T follicular helper cell (primary cell): Measurements from ENCODE around the gene MRPS25.

Source experiments
- DNase-seq: peaks from one replicate; pipeline ENCODE4 v3.0.0-alpha.2; 2020; ENCODE audit warnings: low read depth

MRPS25 gene

DNA sequence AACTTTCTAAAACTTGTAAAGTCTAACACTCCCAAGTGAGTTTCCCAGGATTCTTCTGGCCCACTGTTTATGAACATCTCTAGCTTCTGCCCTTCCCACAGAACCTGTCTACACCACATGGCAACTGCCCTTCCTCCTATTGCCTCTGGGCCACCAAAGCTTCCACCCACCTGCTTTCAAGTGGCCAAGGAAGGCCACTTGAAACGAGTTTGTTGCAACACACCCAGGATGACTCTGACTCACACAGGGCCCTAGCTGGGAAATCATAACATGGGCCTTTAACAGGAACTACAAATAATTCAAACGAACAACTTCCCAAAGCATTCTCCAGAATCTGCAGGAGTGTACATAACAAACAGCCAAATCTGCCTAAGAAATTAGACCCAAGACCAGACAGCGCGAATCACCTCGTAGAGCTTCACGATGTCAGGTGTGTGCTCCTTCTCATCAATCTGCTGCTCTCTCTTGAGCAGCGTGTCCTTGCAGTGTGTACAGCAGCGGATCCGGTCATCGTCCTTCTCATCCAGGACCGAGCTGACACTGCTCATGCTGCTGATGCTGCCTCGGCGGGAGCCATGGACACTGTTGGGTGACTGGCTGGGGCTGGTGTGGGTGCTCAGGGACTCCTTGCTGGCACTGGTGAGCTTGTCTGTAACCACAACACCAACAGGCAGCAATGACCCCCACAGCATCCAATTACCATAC, 17.0 kb upstream of the MRPS25 start:
- DNase-seq: no peak

DNA sequence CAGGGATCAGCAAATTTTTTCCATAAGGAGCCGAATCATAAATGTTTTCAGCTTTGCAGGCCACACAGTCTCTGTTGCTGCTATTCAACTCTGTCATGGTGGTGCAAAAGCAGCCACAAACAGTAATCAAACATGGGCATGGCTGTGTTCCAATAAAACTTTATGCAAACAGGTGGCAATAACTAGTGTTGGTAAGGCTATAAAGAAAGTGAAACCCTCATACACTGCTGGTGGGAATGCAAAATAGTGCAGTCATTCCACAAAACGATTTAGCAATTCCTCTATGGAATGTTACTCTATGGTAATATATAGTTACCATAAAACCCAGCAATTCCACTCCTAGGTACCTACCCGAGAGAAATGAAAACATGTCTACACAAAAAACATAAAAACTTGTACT, 14.0 kb upstream of the MRPS25 start:
- no peak for DNase-seq

DNA sequence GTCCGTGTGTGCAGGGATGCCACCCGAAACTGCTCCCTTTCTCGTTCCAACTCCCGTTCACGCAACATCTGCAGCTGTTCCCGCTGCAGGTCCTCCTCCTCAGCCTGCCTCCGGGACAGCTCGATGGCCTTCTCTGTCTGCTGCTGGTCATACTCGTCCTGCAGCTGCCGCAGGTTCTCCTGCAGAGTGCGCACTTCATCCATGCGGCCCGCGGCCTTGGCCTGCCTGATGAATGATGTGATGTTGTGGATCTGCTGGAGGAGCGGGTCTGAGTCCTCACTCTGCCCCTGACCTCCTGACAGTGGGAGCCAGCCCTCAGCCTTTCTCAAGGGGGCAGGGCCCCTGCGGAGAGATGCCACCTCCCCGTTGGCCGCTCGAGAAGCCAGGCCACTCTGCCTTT, 9.4 kb upstream of the MRPS25 start:
- no peak for DNase-seq

DNA sequence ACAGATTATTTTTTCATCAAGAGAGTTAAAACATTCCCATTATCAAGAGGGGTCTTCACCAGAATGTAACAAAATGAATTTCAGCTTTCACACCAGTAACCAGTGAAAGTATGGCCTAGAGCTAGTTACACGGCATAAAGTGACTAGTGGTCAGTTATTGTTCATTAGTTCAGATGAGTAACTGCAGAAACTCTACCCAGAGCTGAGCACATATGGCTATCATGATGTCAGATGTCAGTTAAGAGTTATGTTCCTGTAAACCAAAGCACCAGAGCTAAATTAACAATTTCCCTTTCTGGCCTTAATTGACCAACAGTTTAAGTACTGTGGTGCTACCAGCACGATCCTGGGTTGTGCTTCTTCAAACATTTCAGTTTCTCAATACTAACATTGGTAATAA, 6.6 kb upstream of the MRPS25 start:
- no peak for DNase-seq

DNA sequence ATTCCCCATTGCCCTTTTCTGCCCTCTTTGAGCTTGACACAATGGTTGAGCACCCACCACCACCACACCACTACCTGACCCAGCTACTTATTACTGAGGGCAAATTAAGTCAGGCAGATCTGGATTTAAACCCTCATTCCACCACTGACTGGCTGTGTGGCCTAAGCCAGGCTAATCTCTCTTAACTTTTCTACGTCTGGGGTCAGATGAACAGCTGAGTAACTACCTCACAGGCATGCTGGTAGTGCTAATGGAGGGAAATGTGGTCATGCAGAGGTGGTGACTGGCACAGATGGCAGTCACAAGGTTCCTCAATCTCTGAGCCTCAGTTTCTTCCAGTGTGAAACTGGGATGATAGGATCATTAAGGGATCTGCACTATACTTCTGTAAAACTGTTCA, 4.3 kb upstream of the MRPS25 start:
- DNase-seq: no peak

DNA sequence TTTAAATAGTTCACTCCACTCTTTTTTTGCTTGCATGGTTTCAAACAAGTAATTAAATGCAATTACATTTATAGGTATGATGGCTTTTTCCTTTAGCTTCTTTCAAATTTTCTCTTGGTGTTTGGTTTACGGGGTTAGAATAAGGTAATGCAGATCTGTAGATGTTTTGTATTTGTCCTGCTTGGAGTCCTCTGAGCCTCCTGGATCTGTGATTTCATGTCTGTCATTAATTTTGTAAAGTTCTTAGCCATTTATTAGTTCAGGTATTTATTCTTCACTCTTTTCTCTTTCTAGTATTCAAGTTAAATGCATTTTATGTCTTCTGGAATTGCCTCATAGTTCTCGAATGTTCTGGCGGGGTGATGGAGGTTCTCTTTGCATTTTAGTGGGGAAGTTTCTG, 1.4 kb upstream of the MRPS25 start:
- no peak for DNase-seq

DNA sequence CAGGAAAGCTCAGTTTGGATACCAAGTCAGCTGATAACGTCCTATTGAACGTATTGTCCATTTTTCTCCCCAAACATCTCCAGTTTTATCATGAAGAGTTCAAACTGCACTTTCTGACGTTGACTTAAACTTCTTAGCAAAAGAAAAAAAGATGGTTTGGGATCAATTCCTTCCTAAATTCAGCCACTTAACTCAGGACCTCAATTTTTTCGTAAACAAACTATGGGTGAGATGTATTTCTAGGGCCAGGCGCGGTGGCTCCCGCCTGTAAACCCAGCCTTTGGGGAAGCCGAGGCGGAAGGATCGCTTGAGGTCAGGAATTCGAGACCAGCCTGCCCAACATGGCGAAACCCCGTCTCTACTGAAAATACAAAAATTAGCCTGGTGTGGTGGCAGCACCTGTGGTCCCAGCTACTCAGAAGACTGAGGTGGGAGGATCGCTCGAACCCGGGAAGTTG, 464 bp upstream of the MRPS25 start:
- no peak for DNase-seq

DNA sequence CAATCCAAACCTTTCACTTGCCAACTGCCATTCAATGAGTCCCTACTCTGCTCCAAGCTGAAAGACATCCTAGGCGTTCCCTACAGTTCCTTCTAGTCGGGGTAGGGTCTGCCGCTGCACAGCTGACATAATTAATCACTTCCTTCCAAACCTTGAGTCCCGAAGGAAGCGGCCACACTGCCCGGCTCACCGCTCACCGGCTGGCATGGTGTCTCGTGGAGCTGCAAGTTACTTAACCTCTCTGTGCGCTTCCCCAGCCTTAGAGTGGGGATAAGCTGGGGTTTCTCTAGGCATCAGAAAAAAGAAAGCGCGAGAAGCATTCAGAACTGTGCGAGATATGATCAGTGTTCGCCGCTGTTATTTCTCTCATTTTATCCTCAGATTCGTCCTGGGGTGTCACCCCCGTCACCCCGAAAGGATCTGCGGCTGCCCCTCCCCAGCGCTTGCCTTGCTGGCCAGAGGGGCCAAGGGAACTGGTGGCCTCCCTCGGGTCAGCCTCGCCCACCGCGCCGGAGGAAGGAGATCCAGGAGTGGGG, 748 bp downstream of the MRPS25 start:
- DNase-seq: no peak

DNA sequence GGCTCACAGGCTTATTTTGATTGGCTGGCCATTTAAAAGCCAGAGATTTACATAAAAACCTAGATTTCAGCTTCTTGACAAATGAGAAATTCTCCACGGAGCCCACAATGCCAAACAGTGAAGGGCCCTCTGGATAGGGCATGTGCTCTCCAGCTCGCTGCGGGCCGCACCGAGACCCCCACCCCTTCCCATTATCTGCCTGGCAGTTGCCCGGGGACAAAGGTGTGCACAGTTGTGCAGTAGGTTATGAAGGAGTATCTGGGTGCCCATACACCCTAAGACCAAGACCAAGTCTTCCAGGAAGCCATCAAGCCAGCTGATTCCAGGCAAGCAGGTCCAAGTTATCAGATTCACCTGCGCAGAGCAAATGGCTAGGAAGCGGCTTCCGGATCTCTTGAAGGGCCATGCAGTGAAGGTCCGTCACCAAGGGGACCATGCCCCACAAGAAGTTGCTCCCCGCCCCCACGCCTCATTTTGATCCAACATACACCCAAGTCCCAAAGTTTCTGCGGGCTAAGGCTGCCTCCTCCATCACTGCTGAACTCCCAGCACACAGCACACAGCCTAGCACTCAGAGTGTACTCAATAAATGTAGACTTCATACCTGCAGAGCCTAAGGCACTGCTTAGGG, 1.3 kb downstream of the MRPS25 start:
- DNase-seq: no peak

DNA sequence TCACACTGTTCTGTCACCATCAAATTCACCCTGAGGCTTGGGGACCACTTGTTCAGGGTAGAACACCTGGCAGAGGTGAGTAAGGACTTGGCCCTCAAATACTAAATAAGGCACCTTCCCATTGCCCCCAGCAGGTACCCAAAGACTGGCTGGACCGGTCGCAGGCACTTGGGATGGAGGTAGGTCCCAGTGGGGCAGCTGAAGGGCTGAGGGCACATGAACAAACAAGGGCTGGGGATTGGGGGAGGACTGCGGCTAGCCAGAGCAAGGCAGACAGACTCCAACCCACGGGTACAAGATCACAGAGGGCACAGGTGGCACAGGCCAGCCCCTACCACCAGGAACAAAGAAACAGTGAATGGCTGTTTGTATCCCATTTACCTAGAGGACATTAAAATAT, 1.9 kb downstream of the MRPS25 start:
- DNase-seq: no peak

DNA sequence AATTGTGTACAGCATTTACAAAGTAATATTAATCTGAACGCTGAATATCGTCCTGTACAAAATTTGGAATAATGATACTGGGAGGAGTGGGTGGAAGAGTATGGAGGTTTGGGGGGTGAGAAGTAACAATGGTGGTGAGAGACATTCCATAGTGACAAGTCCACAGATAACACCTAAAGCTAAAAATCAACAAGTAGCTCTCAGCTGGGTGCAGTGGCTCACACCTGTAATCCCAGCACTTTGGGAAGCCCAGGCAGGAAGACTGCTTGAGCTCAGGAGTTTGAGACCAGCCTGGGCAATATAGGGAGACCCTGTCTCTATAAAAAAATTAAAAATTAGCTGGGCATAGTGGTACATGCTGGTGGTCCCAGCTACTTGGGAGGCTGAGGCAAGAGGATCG, 5.1 kb downstream of the MRPS25 start:
- no peak for DNase-seq

DNA sequence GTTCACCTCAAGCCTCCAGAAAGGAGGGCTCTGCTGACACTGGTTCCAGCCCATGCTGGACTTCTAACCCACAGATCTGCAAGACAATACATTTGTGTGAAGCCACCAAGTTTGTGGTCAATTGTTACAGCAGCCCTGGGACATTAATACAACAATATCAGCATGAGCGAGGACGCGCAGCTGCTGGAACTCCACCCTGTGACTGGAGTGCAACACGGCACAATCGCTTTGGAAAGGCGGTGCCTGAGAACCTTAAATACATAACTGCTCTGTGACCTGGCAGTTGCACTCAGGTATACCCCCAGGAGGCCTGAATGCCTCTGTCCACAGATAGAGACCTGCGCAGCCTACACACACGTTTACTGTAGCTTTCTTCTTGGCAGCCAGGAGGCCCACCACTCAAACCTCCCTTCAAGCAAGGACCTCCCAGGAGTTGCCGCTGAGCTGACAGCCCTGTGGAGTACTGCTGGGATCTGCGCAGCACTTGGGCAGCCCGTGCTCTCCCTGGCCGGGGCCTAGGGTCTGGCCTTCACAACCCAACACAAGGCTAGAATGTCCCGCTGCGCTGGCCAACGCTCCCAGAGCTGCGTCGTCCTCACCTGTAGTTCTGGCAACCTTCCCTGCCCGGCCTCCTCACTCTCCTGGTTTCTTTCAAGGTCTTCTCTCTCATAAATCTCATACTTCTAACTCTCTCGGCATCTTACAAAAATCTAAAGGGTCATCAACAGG, 8.3 kb downstream of the MRPS25 start:
- no peak for DNase-seq

DNA sequence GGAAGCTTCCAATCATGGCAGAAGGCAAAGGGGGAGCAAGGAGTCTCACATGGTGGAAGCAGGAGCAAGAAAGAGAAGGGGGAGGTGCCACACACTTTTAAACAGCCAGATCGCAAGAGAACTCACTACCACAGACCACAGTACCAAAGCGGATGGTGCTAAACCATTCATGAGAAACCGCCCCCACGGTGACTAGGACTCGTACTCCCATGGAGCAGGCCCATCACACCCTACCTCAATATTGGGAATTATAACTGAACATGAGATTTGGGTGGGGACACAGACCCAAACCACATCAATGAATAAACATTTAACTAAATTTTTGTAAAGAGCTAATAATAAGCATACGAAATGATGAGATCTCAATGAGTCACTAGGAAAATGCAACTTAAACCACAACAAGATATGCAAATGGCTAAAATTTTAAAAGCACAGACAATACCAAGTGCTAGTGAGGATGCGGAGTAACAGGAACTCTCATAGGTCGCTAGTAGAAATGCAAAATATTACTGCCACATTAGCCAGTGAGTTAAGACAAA, 10.0 kb downstream of the MRPS25 start:
- no peak for DNase-seq

DNA sequence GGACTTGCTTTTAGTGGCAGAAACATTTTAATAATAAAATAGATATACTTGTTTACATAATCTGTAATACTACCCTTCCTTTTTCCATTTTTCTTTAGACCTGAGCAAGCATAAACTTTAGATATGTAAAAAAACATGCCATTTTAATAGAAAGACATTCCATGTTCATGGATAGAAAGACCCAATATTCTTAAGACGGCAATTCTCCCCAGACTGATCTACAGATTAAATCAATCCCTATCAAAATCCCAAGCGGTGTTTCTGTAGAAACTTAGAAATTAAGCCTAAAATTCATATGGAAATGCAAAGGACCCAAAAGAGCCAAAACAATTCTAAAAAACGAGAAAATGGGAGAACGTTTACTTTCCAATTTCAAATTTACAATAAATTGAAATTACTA, 11.6 kb downstream of the MRPS25 start:
- no peak for DNase-seq

DNA sequence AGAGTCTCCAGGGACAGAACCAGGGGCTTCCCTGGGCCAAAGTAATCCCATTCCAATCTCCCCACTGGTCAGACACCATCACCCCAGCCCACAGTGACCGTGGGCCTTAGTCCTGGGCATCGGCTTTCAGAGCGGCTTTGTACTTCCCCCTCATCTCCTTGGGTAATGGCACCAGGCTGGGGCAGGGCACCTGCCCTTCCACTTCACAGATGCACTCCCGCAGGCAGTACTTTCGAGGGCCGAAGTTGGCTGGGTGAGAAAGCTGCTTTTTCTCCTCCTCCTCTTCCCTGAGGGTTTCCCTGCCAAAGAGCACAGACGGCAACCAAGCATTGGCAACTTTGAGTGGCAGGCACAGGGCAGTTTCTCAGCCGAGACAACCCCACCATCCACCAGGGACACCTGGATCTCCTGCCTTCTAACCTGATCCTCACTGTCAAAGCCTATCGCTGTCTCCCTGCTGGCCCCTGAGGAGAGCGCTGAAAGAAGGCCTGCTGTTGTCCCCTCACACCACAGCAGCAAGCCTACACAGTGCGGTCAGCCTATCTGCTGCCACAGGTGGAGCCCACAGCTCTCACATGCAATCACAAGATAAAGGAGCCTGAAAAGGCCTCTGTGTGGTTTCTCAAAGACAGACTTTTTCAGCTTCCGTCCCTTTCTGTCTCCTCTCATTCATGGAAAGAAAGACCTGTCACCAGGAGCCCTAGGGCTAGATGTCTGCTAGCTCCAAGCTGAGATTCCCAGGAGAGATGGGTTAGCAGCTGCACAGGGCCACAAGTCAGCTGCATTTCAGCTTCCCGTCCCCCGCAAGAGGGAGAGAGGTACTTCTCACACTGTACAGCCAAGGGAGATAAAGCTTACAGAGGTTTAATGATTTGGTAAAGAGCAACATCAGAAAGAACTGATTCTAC, 12.5 kb downstream of the MRPS25 start:
- no peak for DNase-seq

DNA sequence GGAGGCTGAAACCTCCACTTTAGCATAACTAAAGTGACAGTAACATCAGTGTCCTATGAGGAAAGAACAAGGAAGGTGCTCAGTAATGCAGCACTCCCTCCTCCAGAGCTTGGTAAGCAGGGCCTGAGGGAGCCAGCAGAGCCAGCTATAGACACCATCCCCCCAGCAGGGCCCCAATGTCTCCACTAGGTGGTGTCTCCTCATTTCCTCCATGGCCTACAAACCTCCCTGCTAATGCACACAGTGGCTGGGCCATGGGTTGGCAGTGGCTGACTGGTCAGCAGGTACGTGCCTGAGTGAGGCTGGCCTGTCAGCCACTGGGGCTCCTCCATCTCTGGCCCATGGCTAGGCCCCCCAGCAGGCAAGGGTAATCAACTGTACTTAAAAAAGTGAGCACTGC, 13.6 kb downstream of the MRPS25 start:
- peak; percentile 13 for DNase-seq

DNA sequence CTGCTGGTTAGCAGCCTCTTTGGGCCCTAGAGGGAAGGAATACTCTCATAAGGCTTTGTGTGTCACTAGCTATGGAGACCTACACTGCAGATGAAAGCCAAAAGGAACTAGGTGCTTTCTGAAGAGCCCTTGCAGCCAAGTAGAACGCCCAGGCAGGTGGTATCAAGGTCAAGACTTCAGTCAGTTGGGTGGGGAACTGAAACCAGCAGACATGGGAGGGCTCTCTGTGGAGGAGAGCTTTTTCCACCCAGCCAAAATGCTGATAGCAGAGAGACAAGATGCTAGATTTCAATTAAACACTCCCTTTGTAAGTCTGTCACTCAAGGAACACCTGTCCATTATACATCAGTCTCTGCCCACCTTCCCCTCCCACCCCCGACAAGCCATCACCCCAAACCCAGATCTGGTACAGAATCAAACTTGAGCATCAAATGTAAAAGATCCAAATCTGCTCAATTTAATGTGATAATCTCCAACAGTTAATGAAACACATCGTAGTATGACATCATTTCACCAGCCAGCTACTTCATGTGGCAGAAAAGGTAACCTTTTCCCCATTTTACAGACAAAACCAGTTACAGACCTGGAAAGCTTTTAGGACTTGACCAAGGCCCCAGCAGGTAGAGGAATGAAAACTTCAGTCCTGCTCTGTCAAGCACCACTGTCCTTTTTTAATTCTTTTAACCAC, 14.6 kb downstream of the MRPS25 start:
- no peak for DNase-seq

DNA sequence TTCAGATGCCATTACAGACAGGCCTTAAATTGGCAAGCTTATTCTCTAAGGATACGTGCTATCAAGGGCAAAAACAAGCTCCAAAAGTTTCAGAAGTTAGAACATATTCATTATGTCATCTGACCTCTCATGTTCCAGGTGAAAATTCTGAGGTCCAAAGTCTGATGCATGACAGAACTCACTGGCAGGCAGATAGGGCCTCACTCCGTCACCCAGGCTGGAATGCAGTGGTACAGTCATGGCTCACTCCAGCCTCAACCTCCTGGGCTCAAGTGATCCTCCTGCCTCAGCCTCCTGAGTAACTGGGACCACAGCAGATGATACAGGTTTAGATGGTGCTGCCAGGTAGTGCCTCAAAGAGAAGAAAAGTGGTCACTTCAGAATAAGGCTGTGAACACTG, 15.5 kb downstream of the MRPS25 start:
- no peak for DNase-seq

DNA sequence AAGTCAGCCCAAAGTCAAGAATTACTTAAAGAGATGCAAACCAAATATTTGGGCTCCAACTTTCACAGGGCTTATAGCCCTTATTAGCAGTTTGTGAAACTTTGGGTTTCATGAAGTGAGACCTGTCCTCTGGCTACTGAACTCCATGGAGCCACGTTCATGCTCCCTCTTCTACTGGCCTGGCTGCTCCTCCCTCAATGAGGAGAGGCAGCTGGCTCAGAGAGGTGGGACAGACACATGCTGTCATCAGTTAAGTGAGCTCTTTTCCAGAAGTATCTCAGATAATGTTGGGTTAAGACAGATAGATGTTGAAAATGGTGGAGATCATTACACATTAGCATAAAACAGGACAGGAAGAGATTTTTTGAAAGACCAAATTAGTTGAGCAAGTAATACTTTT, 19.4 kb downstream of the MRPS25 start:
- DNase-seq: no peak

DNA sequence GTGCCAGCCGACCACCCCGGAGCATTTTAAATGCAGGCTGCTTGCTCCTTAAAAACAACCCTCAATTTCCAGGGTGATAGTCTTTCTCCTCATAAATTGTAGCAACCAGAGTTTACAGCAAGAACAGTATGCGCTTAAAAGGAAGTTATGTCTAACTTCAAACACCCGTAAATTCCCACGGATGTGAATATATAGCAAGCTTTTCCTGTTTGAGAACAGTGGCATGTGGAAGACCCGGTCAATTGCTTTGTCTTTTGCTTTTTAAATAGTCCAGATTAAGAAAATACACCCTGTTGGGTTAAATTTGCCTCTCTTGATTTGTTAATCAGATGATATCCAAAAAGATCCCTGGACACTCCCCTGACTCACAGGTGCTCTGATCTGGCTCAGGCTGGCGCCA, 20.8 kb downstream of the MRPS25 start:
- no peak for DNase-seq
